HG03432 (cell line): Measurements from ENCODE around the gene SEMA4B.
A peak's percentile ranks its signal among the peaks of the same experiment; 100 is the strongest.

Source experiments
- ATAC-seq: cut with Tn5 transposase; IDR thresholded peaks from one replicate; pipeline ENCODE4 v1.9.1; 2021; ENCODE audit warnings: mild to moderate bottlenecking, moderate library complexity; ENCODE audit not compliant: unreplicated experiment

The SEMA4B gene

DNA sequence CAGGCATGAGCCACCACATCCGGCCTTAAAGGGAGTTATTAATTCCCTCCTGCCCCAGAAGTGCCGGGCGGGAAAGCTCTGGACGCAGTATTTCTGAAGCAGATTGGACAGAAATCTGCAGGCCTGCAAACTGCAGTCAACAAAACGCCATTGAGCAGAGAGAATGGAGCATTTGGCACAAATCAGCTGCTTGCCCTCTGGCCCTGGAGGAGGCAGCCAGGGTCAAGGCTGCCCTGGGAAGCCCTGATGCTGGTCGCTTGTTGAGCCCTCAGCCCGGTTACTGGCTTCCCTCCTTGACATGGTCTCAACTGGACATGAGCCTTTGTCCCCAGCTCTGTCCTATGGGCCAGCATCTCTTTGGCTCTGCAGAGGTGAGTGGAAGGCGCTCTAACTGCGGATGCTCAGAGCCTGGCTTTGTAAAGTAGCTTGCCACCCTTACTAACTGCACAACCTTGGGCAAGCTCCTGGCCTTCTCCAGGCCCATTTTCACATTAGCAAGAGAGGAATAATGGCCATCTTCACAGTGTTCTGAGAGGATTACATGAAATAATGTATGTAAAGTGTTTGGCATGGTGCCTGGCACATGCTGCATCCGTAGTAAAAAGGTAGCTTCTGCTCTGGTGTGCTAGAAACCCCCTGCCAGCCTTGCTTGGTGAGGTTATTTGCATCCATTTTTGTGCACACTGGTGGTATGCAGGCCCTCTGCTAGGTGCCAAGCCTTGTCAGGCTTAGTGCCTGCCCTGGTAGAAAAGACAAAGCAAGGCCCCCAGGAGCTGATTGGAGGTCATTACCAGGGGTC, 4.1 kb downstream of the SEMA4B start:
- ATAC-seq: no peak

DNA sequence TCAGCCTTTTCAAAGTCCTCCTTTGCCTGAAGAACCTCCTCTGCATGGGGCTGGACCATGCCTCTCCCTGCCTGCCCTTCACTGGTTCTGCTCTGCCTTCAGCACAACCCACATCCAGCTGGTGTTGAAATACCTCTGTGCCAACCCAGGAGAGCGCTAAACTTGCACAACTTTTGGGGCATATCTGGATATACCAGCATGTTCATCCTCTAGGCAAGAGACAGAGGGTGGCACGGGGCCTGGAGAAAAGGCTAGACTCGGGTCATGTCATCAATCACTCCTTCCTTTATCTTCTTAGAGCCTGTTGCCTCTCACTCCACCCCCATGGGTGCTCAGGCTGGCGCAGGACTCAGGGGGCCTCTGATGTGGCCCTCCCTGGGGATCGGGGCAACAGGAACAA, 4.8 kb downstream of the SEMA4B start:
- no peak for ATAC-seq

DNA sequence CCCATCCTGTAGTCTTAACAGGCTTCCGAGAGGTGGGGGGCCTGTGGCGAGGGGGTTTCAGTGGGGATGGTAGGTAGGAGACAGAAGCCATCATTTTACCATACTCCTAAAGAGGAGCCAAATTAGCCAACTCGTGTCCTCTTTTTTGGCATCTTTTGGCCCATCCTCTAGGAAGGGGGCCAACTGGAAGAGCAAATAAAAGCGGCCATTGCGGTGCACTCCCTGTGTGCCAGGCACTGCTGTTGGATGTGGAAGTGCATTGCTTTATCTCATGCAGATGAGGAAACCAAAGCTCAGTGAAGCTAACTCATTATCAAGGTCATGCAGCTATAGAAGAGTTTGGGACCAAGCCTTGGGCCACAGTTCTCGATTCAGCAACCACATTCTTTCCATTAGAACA, 6.1 kb downstream of the SEMA4B start:
- no peak for ATAC-seq

DNA sequence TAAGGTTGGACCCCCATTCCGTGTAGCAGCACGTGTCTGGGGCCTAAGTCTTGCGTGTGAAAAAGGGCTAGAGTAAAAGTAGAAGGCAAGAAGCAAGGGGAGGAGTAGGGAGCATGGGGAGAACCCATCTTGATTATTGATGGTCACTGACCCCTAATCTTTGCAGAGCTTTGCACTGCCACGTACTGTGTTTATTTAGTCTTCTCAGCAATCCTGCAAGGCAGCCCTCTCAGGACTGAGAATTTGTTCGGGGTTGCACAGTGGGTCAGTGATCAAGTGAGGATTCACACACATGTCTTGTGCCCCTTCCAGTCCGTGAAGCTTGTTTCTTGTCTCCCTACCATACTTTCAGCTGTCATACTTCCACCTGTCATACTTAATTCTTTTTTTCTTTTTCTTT, 7.2 kb downstream of the SEMA4B start:
- no peak for ATAC-seq

DNA sequence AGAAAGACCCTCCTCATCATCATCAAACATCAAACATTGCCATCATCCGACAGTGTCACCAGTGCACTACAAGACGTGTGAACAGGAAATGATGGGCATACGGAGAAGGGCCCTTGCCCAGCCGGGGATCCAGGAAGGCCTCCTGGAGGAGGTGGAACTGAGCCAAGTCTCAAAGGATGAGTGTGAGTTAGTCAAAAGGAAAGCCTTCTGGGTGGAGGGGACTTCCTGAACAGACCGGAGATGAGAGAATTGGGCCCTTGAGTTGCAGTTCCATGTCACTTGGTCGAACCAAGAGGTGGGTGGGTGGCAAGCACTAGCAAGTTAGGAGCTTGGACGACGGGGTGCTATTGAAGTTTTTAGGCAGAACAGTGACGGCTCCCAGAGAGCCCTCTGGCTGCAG, 8.5 kb downstream of the SEMA4B start:
- peak; percentile 50 for ATAC-seq

DNA sequence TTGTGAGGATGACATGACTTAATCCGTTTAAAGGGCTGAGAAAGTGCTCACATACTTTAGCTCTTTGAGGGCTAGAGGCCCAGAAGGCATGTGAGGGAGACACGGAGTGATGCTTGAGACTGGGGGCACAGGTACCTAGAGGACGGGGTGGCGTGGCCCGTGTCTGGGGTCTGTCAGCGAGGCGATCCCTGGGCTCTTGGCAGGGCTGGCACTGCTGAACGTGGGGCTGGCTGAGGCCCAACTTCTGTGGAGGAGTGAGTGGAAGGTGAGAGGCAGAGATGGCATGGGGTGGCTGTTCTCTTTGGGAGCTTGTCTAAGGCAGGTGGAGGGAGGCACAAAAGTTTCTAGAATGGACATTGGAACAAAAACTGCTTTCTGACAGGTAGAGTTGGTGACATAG, 9.5 kb downstream of the SEMA4B start:
- ATAC-seq: no peak

DNA sequence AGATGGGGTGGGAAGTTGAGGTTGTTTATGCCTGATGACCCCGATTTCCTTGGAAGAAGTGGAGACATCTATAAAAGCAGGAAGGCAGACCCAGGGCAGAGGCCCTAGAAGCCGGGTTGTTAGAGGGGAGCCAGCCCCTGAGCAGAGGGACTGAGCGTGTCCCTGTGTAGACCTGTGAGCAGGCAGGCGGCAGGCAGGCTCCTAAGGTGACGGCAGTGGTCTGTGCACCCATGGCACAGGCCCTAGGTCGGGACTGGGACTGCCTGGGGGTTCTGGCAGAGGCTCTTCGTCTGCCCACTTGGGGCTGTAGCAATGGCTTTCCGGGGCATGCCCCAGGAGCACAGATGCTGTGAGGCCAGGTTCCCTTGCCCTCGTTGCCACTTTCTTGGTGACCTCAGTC, 9.9 kb downstream of the SEMA4B start:
- ATAC-seq: no peak

DNA sequence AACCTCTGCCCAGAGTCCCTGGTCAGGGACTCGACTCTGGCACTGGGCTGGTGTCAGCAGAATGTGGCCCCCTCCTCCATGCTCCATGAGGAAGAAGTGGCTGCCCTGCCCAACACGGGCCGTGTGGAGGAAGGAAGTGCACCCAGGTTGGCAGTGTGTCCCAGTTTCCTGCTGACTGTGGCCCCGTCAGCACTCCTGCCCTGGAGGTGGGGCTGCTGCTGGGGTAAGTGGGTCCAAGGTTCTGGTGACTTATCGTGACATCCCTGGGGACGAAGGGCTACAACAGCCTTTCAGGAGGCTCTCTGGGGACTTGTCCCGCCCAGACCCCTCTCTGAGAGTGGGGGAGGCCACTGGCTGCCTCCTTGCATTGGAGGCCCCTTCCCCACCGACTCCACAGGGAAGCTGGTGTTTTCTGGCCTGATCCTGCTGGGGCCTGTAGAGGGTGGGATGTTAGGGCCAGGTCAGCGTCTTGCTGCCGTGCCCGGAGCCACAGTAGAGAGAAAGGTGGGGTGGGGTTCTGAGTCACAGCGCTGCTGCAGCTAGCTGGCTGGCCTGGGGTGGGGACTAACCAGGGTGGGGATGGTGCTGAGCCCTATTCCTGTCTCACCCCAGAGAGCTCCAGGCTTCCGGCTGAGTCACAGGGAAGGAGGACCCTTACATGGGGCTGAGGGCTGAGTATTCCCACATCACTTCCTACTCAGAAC, 10.5 kb downstream of the SEMA4B start:
- no peak for ATAC-seq

DNA sequence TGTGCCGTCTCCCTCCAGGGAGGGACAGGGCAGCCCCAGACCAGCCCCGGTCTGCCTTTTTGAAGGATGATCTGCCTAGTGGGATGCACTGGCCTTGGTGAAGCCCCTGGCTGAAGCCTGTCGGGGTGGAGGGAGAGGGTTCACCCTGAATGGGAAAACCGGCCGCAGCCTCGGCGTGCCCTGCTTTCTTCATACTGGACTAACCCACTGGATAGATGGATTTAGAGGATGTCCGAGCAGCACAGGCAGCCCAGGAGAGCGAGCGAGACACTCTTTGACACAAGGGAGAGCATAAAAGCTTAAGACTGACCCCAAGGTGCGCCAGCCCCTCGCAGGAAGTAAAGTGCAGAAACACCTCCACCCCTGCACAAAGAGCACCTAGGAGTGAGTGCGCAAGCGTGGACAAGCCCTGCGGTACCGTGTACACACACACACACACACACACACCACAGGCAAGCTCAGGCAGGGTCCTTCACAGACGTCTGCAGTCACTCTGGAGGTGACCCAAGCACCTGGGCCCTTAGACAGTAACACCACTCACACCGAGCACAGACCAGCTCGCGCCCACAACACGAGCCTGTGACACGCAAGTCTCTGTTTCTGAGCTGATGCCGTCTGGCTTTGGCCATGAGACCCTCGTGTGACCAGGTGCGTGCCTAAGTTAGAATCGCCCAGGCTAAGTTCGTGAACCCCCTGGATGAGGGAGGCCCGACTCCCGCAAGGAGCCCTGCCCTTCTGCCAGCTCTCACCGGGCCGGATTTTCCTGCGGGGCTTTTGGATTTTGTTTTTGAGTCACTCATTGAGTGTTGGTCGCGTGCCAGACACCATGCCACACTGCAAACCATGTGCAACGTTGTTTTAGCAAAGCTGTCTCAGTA, 11.3 kb downstream of the SEMA4B start:
- ATAC-seq: no peak

DNA sequence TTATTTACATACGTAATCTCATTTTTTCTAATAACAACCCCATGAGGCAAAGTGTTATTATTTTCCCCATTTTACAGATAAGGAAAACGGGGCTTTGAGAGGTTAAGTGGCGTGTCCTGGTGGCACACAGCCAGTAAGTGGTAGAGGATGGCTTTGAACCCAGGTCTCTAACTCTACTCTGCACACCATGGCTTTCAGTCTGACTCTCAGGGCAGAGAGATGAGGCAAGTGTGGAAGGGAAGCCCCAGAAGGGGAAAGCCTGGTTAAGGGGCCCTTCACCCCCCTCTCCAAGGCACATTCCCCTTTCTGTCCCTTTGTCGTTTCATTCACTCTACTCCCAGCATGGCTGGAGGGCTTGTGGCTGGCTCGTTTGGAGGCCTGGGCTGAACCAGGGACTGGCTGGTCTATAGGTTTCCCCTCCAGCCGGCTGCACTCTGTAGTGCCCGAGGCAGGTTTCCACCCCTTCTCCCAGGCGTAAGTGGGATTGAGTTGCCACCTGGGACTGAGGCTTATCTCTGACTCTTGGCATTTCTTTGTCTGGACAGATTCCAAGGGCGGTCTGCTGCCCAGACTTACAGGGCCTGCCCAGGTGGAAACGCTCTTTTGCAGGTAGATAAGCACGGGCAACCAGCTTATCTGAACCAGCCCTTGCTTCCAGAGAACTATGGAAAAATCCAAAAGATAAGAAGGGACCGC, 12.1 kb downstream of the SEMA4B start:
- ATAC-seq: no peak

DNA sequence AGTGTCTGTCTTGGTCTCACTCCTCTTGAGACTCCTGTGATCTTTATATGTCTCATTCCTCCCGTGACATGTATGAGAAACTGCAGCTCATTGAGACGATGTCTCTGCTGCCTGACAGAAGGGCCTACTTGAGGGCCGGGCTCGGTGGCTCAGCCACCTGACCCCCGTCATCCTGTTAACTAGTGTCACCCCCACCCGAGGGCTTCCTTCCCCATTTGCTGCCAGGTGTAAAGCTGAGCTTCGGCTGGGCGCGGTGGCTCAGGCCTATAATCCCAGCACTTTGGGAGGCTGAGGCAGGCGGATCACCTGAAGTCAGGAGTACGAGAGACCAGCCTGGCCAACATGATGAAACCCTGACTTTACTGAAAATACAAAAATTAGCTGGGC, 12.7 kb downstream of the SEMA4B start:
- no peak for ATAC-seq

DNA sequence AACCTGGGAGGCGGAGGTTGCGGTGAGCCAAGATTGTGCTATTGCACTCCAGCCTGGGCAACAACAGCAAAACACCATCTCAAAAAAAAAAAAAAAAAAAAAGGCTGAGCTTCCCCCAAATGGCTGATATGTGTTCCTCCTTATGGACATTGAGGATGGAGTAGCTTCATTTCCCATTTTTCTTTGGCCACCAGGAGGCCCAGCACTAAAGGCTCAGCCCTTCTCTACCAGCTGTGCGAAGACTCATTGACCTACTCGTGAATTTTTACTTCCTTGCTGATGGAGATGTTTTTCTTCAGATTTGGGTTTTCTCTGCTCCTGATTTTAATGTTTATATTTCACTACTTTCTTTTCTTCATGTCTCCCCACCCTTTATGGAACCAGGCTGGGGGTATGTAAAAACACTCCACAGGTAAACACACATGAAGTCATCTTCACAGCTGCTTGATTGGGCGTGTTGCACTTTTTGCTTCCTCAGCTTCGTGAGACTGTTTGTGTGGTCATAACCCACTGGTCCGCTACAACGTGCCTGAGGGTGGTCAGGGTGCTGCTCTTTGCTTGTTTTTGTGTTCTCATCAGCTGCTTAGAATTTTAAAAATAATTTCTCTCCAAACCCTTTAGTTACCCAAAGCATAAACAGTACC, 13.5 kb downstream of the SEMA4B start:
- no peak for ATAC-seq

DNA sequence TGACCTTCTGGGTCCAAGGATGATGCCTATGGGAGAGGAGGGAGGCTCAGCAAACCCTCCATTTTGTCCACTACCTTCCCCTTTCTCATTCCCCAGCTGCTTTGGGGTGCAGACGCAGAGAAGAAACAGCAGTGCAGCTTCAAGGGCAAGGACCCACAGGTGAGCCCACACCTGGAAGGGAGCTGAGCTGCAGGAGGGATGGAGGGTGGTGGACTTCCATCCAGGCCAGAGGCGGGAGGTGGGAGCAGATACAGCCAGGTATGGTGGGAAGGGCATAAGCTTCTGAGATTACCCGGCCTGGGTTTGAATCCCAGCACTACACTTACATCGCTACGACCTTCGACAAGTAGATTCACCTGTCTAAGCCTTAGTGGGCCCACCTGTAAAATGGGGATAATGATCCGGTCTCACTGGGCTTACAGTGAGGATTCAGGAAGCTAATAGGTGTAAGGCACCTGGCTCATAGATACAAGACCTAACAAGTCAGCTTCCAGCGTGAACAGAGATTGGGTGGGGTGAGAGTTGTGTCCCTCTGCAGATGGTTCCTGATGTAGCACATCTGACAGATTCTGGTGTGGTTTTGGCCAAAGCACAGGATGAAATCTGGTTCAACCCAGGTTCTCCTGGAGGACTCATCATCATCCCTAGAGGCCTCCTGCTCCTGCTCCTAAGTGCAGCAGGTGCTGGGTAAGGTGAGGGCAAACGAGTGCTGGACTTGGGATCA, 16.7 kb downstream of the SEMA4B start:
- ATAC-seq: no peak

DNA sequence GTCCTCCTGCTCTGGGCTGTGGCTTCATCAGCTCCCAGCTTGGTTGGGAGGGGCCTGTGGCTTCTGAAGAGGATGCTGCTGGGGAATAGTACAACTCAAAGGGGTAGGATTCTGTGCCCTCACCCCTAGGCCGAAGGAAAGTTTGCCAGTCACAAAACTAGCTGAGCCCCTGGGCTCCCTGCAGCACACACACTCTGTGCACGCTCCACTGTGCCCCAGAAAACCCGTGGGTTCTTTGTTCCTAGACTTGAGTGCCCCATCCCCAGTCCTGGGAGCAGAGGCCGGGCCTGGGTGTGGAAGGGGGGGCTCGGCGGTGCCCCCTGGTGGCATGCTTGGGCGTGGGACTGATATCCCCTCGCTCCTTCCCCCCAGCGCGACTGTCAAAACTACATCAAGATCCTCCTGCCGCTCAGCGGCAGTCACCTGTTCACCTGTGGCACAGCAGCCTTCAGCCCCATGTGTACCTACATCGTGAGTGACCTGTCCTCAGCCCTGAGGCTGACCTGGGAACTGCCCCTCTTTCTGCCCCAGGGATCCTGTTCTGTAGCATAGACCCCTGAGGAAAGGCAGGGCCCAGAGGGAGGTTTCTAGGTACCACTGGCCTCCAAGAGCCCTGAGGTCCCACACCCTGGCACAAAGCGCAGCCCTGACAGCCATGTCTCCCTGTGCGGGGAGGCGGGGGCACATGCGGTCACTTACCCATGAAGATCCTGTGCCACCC, 18.5 kb downstream of the SEMA4B start:
- ATAC-seq: peak; percentile 49

DNA sequence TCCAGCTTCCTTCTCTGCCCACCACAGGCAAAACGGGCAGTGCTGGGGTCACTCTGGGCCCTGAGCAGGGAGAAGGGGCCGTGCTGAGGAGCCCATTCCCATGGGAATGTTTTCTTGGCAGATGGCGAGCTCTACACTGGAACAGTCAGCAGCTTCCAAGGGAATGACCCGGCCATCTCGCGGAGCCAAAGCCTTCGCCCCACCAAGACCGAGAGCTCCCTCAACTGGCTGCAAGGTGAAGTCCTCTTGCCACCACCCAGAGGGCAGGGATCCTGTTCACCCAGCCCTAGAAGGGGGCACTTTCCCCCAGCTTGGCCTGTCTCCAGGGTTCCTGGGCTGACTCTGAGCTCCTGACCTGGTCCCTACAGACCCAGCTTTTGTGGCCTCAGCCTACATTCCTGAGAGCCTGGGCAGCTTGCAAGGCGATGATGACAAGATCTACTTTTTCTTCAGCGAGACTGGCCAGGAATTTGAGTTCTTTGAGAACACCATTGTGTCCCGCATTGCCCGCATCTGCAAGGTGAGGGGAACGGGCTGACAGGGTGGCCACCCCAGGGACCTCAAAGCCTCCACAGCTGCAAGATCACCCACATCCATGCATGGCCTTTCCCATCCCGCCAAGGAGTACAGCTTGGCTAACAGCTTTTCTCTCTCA, 20.2 kb downstream of the SEMA4B start:
- ATAC-seq: no peak

DNA sequence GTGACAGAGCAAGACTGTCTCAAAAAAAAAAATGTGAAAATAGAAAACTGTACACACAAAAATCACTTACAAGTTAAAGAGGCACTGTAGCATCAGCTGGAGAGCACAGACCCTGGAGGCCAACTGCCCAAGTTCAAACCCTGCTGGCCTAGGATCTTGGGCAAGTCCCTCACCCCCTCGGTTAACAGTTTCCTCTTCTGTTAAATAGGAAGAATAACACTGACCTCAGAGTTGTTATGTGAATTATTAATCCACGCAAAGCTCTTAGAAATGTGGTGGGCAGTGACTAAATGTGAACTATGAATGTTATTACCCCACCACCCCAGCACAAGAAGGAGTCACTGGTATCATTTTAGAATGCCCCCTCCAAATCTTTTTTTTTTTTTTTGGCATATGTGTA, 21.4 kb downstream of the SEMA4B start:
- ATAC-seq: no peak

DNA sequence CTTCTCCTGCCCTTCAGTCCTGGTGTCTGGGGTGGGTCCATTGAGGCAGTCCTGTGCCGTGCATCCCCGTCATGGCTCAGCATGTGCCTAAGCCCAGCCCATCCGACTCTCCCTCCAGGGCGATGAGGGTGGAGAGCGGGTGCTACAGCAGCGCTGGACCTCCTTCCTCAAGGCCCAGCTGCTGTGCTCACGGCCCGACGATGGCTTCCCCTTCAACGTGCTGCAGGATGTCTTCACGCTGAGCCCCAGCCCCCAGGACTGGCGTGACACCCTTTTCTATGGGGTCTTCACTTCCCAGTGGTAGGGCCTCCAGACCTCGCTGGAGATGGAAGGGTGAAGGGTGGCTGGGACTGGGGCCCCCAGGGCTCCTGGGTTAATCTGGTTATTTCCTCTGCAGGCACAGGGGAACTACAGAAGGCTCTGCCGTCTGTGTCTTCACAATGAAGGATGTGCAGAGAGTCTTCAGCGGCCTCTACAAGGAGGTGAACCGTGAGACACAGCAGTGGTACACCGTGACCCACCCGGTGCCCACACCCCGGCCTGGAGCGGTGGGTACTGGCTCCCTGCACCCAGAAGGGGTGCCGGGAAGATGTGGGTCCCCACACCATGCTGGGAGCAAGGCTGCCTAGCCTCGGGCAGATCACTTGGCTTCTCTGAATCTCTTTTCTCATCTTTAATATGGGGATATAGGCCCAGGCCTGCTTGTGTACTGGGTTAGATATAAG, 22.5 kb downstream of the SEMA4B start:
- no peak for ATAC-seq

DNA sequence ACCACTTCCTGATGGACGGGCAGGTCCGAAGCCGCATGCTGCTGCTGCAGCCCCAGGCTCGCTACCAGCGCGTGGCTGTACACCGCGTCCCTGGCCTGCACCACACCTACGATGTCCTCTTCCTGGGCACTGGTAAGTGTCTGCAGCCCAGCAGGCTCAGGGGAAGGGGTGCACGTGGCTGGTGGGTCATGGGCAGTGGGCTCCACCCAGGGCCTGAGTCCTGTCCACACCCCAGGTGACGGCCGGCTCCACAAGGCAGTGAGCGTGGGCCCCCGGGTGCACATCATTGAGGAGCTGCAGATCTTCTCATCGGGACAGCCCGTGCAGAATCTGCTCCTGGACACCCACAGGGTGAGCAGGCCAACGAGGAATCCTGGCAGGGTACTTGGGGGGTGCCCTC, 23.9 kb downstream of the SEMA4B start:
- ATAC-seq: no peak
